ENCODE data around the gene ALKAL2. TPM values are rescaled to one million over a fixed set of nuclear protein-coding genes. Genes with fewer than 3 reads are reported as not detected.

The ALKAL2 gene
- total RNA-seq, 2 donors from 2014 or later: 1.1 to 1.4 TPM

DNA sequence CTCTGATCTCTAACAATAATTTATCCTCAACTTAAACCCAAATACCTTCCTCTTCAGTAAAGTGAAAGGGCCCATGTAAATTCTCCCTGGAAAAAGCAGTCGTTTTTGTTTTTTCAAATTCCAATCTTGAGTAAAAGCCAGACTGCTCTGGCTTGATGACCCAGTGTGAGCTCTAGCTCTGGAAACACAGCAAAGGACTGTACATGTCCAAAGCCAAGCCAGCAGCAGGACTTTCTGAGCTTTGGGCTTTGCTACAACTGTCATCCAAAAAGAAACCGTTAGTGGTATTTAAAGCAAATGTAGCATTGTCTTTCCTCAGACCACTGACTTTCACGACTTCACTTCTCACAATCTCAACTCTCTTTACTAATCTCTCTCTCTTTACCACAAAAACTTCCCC is 49.5 kb downstream of the ALKAL2 start:
- H3K27ac Mint-ChIP-seq: peak overlapping the region; percentile 13 to 50
- peaks cover 25% of the 10 kb centered on the region for H3K36me3 Mint-ChIP-seq
- H3K9me3 Mint-ChIP-seq: no peaks in the 10 kb centered on the region
- H3K4me3 Mint-ChIP-seq: peak overlapping the region; percentile 68
- no peak for DNase-seq (ENCODE audit: low spot score)
- peak in 1 of 2 donors; percentile 64 for ATAC-seq
- no peaks in the 10 kb centered on the region for H3K27me3 Mint-ChIP-seq
- peaks cover 34 to 42% of the 10 kb centered on the region in 2 donors for H3K4me1 Mint-ChIP-seq (ENCODE audit: low read depth in 2 of 2)

GRCh38 chr2:237878-238277 is 50.0 kb downstream of the ALKAL2 start:
- DNase-seq (ENCODE audit: low spot score) (peak; percentile 78), ATAC-seq (peak; percentile 96 to 97)
- H3K4me3 Mint-ChIP-seq: peak overlapping the region; percentile 68
- H3K9me3 Mint-ChIP-seq: no peaks in the 10 kb centered on the region
- H3K36me3 Mint-ChIP-seq: peaks cover 21% of the 10 kb centered on the region
- no peaks in the 10 kb centered on the region for H3K27me3 Mint-ChIP-seq
- H3K27ac Mint-ChIP-seq: peak overlapping the region; percentile 13 to 50
- H3K4me1 Mint-ChIP-seq (ENCODE audit: low read depth in 2 of 2): peaks cover 34 to 37% of the 10 kb centered on the region in 2 donors

DNA sequence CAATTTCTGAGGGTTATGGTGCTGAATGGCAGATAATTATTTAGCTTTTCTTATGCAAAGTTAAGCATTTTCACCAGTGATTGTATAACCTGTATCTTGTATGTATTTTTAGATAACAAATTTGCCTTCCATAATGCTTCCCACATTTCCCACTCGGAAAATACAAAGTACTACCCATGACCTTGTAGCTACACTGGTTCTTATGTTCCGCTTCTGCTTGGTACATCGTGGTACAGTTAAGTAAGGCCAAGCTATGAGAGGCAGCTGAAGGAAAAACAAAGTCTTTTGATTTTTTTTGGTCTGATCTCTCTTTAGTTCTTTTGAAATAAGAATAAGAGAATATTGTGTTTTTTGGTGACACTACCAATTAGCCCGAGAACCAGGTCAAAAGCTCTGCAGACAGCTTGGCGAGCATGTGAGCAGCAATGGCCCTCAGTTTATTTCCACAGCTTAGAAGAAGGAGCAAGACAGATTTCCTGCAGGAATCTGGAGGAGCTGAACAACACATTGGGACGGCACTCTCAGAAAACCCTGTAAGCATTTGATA is 50.8 kb downstream of the ALKAL2 start:
- Mint-ChIP-seq H3K27me3 (no peaks in the 10 kb centered on the region), H3K4me1 (ENCODE audit: low read depth in 2 of 2) (peaks cover 34 to 37% of the 10 kb centered on the region in 2 donors), H3K27ac (peak overlapping the region in 1 of 2 donors; percentile 51), H3K4me3 (peak overlapping the region; percentile 31), H3K36me3 (peaks cover 15% of the 10 kb centered on the region), H3K9me3 (no peaks in the 10 kb centered on the region)
- no peak for ATAC-seq
- no peak for DNase-seq (ENCODE audit: low spot score)

DNA sequence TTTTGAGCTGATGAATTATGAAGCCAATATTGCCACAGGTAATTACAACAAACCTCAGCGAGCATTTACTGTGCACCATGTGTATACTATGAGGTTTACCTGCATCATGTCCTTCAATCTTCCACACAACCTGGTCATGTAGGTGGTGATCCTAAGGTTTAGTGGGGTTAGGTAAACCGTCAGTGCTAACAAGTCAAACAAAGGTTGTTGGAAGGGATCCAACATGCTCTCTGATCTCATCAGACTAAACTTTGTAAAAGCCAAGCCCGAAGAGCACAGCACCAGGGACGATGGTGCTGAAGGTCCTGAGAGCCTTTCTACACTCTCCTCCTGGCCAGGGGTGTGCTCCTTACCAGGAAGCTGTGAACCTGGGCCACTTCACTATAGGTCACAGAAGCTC is 53.5 kb downstream of the ALKAL2 start:
- DNase-seq (ENCODE audit: low spot score) (no peak), ATAC-seq (no peak)
- H3K9me3 Mint-ChIP-seq: no peaks in the 10 kb centered on the region
- no peak overlapping the region for H3K27ac Mint-ChIP-seq
- H3K27me3 Mint-ChIP-seq: no peaks in the 10 kb centered on the region
- no peaks in the 10 kb centered on the region for H3K36me3 Mint-ChIP-seq
- H3K4me3 Mint-ChIP-seq: no peak overlapping the region
- peaks cover 26 to 29% of the 10 kb centered on the region in 2 donors for H3K4me1 Mint-ChIP-seq (ENCODE audit: low read depth in 2 of 2)

GRCh38 chr2:233030-233429 is 54.9 kb downstream of the ALKAL2 start:
- no peak overlapping the region for H3K27ac Mint-ChIP-seq
- H3K4me1 Mint-ChIP-seq (ENCODE audit: low read depth in 2 of 2): peaks cover 18 to 22% of the 10 kb centered on the region in 2 donors
- H3K36me3 Mint-ChIP-seq: no peaks in the 10 kb centered on the region
- no peak overlapping the region for H3K4me3 Mint-ChIP-seq
- no peaks in the 10 kb centered on the region for H3K9me3 Mint-ChIP-seq
- ATAC-seq (no peak), DNase-seq (ENCODE audit: low spot score) (no peak)
- H3K27me3 Mint-ChIP-seq: no peaks in the 10 kb centered on the region

DNA sequence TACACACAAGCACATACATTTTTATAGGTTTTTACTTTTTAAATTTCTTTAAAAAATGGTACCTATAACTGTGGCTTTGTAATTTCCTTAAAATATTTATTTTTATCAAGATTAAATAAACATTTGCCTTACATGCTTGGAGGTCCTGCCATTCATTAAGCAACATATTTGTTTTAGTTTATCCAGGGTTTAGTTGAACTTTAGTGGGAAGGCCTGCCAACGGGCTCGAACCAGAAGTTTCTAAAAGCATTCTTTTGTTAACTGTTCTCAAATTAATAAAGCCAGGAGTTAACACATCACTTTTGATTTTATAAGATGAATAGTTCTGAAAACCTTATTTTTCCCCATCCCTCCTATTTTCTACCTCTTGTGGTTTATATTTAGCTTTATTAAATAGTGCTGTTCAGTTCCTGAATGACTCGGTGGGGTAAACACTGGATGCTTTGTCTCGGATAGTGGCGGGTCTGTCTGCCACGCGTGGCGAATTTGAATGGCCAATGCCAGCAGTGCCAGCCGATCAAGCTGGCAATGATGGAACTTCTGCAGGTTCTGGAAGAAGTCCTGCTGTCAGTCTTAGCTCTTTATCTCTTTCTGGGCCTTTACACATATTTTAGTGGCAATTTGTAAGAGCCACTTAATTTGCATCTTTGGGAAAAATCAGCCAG is 56.2 kb downstream of the ALKAL2 start:
- ATAC-seq (no peak), DNase-seq (ENCODE audit: low spot score) (no peak)
- peaks cover 15 to 22% of the 10 kb centered on the region in 2 donors for H3K4me1 Mint-ChIP-seq (ENCODE audit: low read depth in 2 of 2)
- no peaks in the 10 kb centered on the region for H3K27me3 Mint-ChIP-seq
- H3K27ac Mint-ChIP-seq: no peak overlapping the region
- H3K4me3 Mint-ChIP-seq: no peak overlapping the region
- H3K9me3 Mint-ChIP-seq: no peaks in the 10 kb centered on the region
- H3K36me3 Mint-ChIP-seq: peaks cover 4% of the 10 kb centered on the region

Other genes with a start within 250 kb of the ALKAL2 start
- gene FAM110C, start 241.6 kb downstream of the ALKAL2 start, total RNA-seq: 1 to 10 TPM in 1 of 2 donors, under 1 TPM in 1; 0.90 to 1.6 TPM
- 10 to 100 TPM; 15.4 to 17.5 TPM for gene SH3YL1, start 24.1 kb downstream of the ALKAL2 start, total RNA-seq
- 10 to 100 TPM; 94.2 to 96.1 TPM for gene ACP1, start 23.1 kb downstream of the ALKAL2 start, total RNA-seq

All from natural killer cell treated with Interleukin-12 subunit alpha and Interleukin-12 subunit beta and Interleukin-15 and Interleukin-18, amount 100 ng/mL, for 72 hours (primary cell).